Measurements from ENCODE around the gene PRM1. TPM values are rescaled to one million over a fixed set of nuclear protein-coding genes. Genes with fewer than 3 reads are reported as not detected.

PRM1 gene
- total RNA-seq, 2 donors from 2014 or later = not detected

GRCh38 chr16:11323551-11324336, 42.6 kb upstream of the PRM1 start:
- WGBS, 2 experiments (ENCODE audit: insufficient coverage in 1 of 2, insufficient read length in 1 of 2) = 94 to 100% methylated on average over 1 to 11 of the region's 11 CpGs
- DNase-seq = no peak
- H3K36me3 Mint-ChIP-seq (ENCODE audit: low read depth) = no peaks in the 10 kb centered on the region
- H3K9me3 Mint-ChIP-seq = peaks cover 6% of the 10 kb centered on the region
- no peak for TF ChIP-seq CTCF (conservative IDR thresholded peaks at IDR 0.05)
- Histone ChIP-seq H3K27me3 (ENCODE audit: control insufficient read depth, insufficient read depth, low read length, poor library complexity, severe bottlenecking) (no peaks in the 10 kb centered on the region), H3K9me3 (ENCODE audit: control insufficient read depth, low read length) (no peaks in the 10 kb centered on the region), H3K36me3 (ENCODE audit: control insufficient read depth, insufficient read depth, low read length) (no peaks in the 10 kb centered on the region), H3K9ac (ENCODE audit: extremely low read depth, low read length, poor library complexity, severe bottlenecking) (no peak overlapping the region), H3K27ac (ENCODE audit: low read depth, low read length) (no peak overlapping the region), H3K4me3 (ENCODE audit: low read length) (no peak overlapping the region), H3K4me1 (ENCODE audit: control insufficient read depth, insufficient read depth, low read length) (peaks cover 3% of the 10 kb centered on the region)
- H3K27ac Mint-ChIP-seq = peak overlapping the region; percentile 26
- peaks cover 12% of the 10 kb centered on the region for H3K4me1 Mint-ChIP-seq
- no peaks in the 10 kb centered on the region for H3K27me3 Mint-ChIP-seq (ENCODE audit: insufficient read depth)
- no peak overlapping the region for H3K4me3 Mint-ChIP-seq

DNA sequence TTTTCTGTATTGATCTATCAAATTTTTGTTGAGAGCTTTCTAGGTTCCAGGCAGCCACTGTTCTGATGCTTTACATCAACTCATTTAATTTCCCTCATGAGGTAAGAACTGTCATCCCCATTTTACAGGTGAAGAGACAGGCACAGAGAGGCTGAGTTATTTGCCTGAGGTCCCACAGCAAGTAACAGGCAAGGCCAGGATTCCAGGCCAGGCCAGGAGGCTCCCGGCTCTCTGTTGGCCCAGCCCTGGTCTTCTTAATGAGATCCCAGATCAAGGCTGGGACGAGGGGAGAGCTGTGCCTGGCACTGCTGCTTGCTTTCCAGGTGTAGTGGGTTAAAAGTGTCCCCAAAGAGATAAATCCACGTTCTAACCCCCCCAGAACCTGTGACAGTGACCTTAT, 41.7 kb upstream of the PRM1 start:
- H3K9ac ChIP-seq (ENCODE audit: extremely low read depth, low read length, poor library complexity, severe bottlenecking) = no peak overlapping the region
- 91 to 100% methylated on average over 3 of the region's 3 CpGs for WGBS, 2 experiments (ENCODE audit: insufficient coverage in 1 of 2, insufficient read length in 1 of 2)
- H3K27me3 ChIP-seq (ENCODE audit: control insufficient read depth, insufficient read depth, low read length, poor library complexity, severe bottlenecking) = no peaks in the 10 kb centered on the region
- Mint-ChIP-seq H3K36me3 (ENCODE audit: low read depth) (no peaks in the 10 kb centered on the region), H3K27me3 (ENCODE audit: insufficient read depth) (no peaks in the 10 kb centered on the region), H3K4me3 (no peak overlapping the region), H3K4me1 (peaks cover 4% of the 10 kb centered on the region), H3K27ac (peak overlapping the region; percentile 39), H3K9me3 (peaks cover 6% of the 10 kb centered on the region)
- no peaks in the 10 kb centered on the region for H3K9me3 ChIP-seq (ENCODE audit: control insufficient read depth, low read length)
- no peak for DNase-seq
- H3K27ac ChIP-seq (ENCODE audit: low read depth, low read length) = no peak overlapping the region
- no peak for TF ChIP-seq CTCF (conservative IDR thresholded peaks at IDR 0.05)
- H3K36me3 ChIP-seq (ENCODE audit: control insufficient read depth, insufficient read depth, low read length) = no peaks in the 10 kb centered on the region
- no peak overlapping the region for H3K4me3 ChIP-seq (ENCODE audit: low read length)
- H3K4me1 ChIP-seq (ENCODE audit: control insufficient read depth, insufficient read depth, low read length) = no peaks in the 10 kb centered on the region

DNA sequence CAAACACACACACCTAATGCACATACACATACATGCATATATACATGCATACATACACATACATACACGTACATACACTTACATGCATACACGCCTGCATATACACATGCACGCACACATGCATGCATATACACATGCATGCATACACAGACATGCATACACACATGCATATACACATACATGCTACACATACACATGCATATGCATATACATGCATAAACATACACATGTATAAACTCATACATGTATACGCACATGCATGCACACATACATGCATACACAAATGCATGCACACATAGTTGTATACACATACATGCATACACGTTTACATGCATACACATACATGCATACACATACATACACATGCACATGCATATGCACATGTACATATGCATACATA, 40.5 kb upstream of the PRM1 start:
- Mint-ChIP-seq H3K27ac (no peak overlapping the region), H3K27me3 (ENCODE audit: insufficient read depth) (peaks cover 4% of the 10 kb centered on the region), H3K4me1 (peaks cover 1% of the 10 kb centered on the region), H3K9me3 (no peaks in the 10 kb centered on the region), H3K36me3 (ENCODE audit: low read depth) (no peaks in the 10 kb centered on the region), H3K4me3 (no peak overlapping the region)
- no peaks in the 10 kb centered on the region for H3K36me3 ChIP-seq (ENCODE audit: control insufficient read depth, insufficient read depth, low read length)
- H3K27ac ChIP-seq (ENCODE audit: low read depth, low read length) = no peak overlapping the region
- WGBS, 2 experiments (ENCODE audit: insufficient coverage in 1 of 2, insufficient read length in 1 of 2) = 51 to 57% methylated on average over 5 of the region's 5 CpGs
- H3K4me1 ChIP-seq (ENCODE audit: control insufficient read depth, insufficient read depth, low read length) = no peaks in the 10 kb centered on the region
- no peaks in the 10 kb centered on the region for H3K27me3 ChIP-seq (ENCODE audit: control insufficient read depth, insufficient read depth, low read length, poor library complexity, severe bottlenecking)
- no peak for DNase-seq
- TF ChIP-seq CTCF (conservative IDR thresholded peaks at IDR 0.05) = no peak
- no peak overlapping the region for H3K9ac ChIP-seq (ENCODE audit: extremely low read depth, low read length, poor library complexity, severe bottlenecking)
- no peaks in the 10 kb centered on the region for H3K9me3 ChIP-seq (ENCODE audit: control insufficient read depth, low read length)
- H3K4me3 ChIP-seq (ENCODE audit: low read length) = no peak overlapping the region
